NB4 (cell line): ENCODE measurements around the gene LTBP4.
A peak's percentile ranks its signal among the peaks of the same experiment; 100 is the strongest.

Experiments
- DNase-seq: peaks from one replicate; pipeline ENCODE4 v3.0.0; 2010; ENCODE audit warnings: low read depth
- H3K4me3 ChIP-seq: one replicate; pipeline ENCODE4 v1.5.1; 2011; ENCODE audit warnings: mild to moderate bottlenecking, low read depth, low read length, moderate library complexity
- CTCF ChIP-seq: IDR thresholded peaks from one replicate; pipeline ENCODE4 v1.5.1; 2012; ENCODE audit warnings: low read depth, low read length
- MAX ChIP-seq: IDR thresholded peaks from 2 replicates; pipeline ENCODE4 v1.6.1; 2011; ENCODE audit warnings: low read depth, low read length
- MYC ChIP-seq: IDR thresholded peaks from 2 replicates; pipeline ENCODE4 v1.6.1; 2011; ENCODE audit warnings: low read depth, low read length
- POLR2A ChIP-seq: IDR thresholded peaks from 2 replicates; pipeline ENCODE4 v1.6.1; 2011; ENCODE audit warnings: mild to moderate bottlenecking; ENCODE audit not compliant: insufficient read length; ENCODE audit errors: extremely low read depth

LTBP4 gene

GRCh38 chr19:40575326-40575725 lies 25.8 kb upstream of the LTBP4 start:
- H3K4me3 ChIP-seq = no peak overlapping the region
- no peak for DNase-seq
- TF ChIP-seq MYC = no peak
- no peak for TF ChIP-seq CTCF
- TF ChIP-seq MAX = no peak
- TF ChIP-seq POLR2A = no peak

- TF ChIP-seq CTCF (no peak), POLR2A (no peak), MAX (no peak), MYC (no peak)
- DNase-seq = peak; percentile 76
- peak overlapping the region; percentile 65 for H3K4me3 ChIP-seq
Observed at GRCh38 chr19:40576151-40576584, 25.0 kb upstream of the LTBP4 start.

GRCh38 chr19:40576585-40577451 lies 24.4 kb upstream of the LTBP4 start, which contains the start of gene SHKBP1:
Gene SHKBP1 (plus strand): TSS chr19:40576873. CDS start chr19:40576900, 27 bp downstream.
- TF ChIP-seq MAX = no peak
- TF ChIP-seq CTCF = no peak
- TF ChIP-seq MYC = no peak
- TF ChIP-seq POLR2A = peak; percentile 55
- DNase-seq = peak; percentile 92
- peak within 1 kb of the TSS; percentile 65 for H3K4me3 ChIP-seq

- TF ChIP-seq MYC (no peak), MAX (no peak), POLR2A (no peak), CTCF (no peak)
- DNase-seq = peak; percentile 83
- no peak overlapping the region for H3K4me3 ChIP-seq
Observed at GRCh38 chr19:40578442-40578908, 22.7 kb upstream of the LTBP4 start.

- H3K4me3 ChIP-seq = no peak overlapping the region
- TF ChIP-seq CTCF = no peak
- no peak for DNase-seq
Observed at GRCh38 chr19:40580619-40581018, 20.6 kb upstream of the LTBP4 start.

- no peak overlapping the region for H3K4me3 ChIP-seq
- no peak for TF ChIP-seq POLR2A
- no peak for TF ChIP-seq MYC
- TF ChIP-seq MAX = no peak
- no peak for TF ChIP-seq CTCF
- no peak for DNase-seq
Observed at GRCh38 chr19:40581531-40581930, 19.6 kb upstream of the LTBP4 start.
